ENCODE data around the gene LONRF2.

GRCh38 chr2:100259106-100259505 is 63.2 kb downstream of the LONRF2 start:
- TF ChIP-seq CTCF (IDR thresholded peaks at IDR 0.05) (no peak), POLR2A (IDR thresholded peaks at IDR 0.05) (no peak), POLR2AphosphoS5 (IDR thresholded peaks at IDR 0.05) (no peak)

All from transverse colon (tissue), 4 donors.